Neural crest cell (in vitro differentiated cells): ENCODE measurements around the gene STAB2. TPM values are rescaled to one million over a fixed set of nuclear protein-coding genes. Genes with fewer than 3 reads are reported as not detected.

ENCODE experiments used
- DNase-seq: peaks from one replicate; pipeline ENCODE4 v3.0.0; 2021; ENCODE audit warnings: low read depth, mixed read lengths, low spot score
- H3K27ac Mint-ChIP-seq: one replicate; pipeline ENCODE4 v1.8.0; 2021; ENCODE audit warnings: mild to moderate bottlenecking, mixed read lengths; ENCODE audit not compliant: unreplicated experiment
- H3K27me3 Mint-ChIP-seq: 2 replicates; pipeline ENCODE4 v1.8.0; 2021; ENCODE audit warnings: low read depth, mild to moderate bottlenecking, mixed read lengths
- H3K36me3 Mint-ChIP-seq: 2 replicates; pipeline ENCODE4 v1.8.0; 2021; ENCODE audit warnings: low read depth, mild to moderate bottlenecking, mixed read lengths
- H3K4me1 Mint-ChIP-seq: 2 replicates; pipeline ENCODE4 v1.8.0; 2021; ENCODE audit warnings: mixed read lengths
- H3K4me3 Mint-ChIP-seq: one replicate; pipeline ENCODE4 v1.8.0; 2021; ENCODE audit warnings: mild to moderate bottlenecking, mixed read lengths
- H3K9me3 Mint-ChIP-seq: 2 replicates; pipeline ENCODE4 v1.8.0; 2021; ENCODE audit warnings: mixed read lengths
- CTCF ChIP-seq: fragments of 200-600 bp; sonication (generic); conservative IDR thresholded peaks from 2 replicates; pipeline ENCODE4 v1.5.0; 2021; ENCODE audit warnings: antibody characterized with exemption, mild to moderate bottlenecking
- total RNA-seq: library from RNA; stranded (reverse); gene quantifications from 2 replicates; pipeline ENCODE4 v1.2.1, GENCODE V29; 2021

The STAB2 gene
- total RNA-seq, 1 donor from 2014 or later = not detected

- H3K4me1 Mint-ChIP-seq = no peaks in the 10 kb centered on the region
- H3K9me3 Mint-ChIP-seq = no peaks in the 10 kb centered on the region
- no peaks in the 10 kb centered on the region for H3K27me3 Mint-ChIP-seq
Observed at GRCh38 chr12:103627189-103627855, 40.2 kb downstream of the STAB2 start.

GRCh38 chr12:103632554-103633216 is 45.6 kb downstream of the STAB2 start:
- DNase-seq = peak; percentile 82
- no peaks in the 10 kb centered on the region for H3K4me1 Mint-ChIP-seq
- no peaks in the 10 kb centered on the region for H3K36me3 Mint-ChIP-seq
- no peaks in the 10 kb centered on the region for H3K27me3 Mint-ChIP-seq
- TF ChIP-seq CTCF = peak; percentile 81
- H3K9me3 Mint-ChIP-seq = no peaks in the 10 kb centered on the region
- H3K27ac Mint-ChIP-seq = no peak overlapping the region
- no peak overlapping the region for H3K4me3 Mint-ChIP-seq

More at GRCh38 chr12:103627189-103627855, 40.2 kb downstream of the STAB2 start:
- DNase-seq = no peak
- no peaks in the 10 kb centered on the region for H3K36me3 Mint-ChIP-seq
- H3K4me3 Mint-ChIP-seq = no peak overlapping the region
- no peak for TF ChIP-seq CTCF
- H3K27ac Mint-ChIP-seq = no peak overlapping the region

GRCh38 chr12:103634732-103635131 is 47.7 kb downstream of the STAB2 start:
- no peak for DNase-seq
- no peak overlapping the region for H3K4me3 Mint-ChIP-seq
- H3K27me3 Mint-ChIP-seq = no peaks in the 10 kb centered on the region
- TF ChIP-seq CTCF = no peak
- H3K4me1 Mint-ChIP-seq = no peaks in the 10 kb centered on the region
- no peaks in the 10 kb centered on the region for H3K36me3 Mint-ChIP-seq
- H3K9me3 Mint-ChIP-seq = no peaks in the 10 kb centered on the region
- H3K27ac Mint-ChIP-seq = no peak overlapping the region

GRCh38 chr12:103635419-103635818 is 48.3 kb downstream of the STAB2 start:
- Mint-ChIP-seq H3K9me3 (peaks cover 1% of the 10 kb centered on the region), H3K4me3 (no peak overlapping the region), H3K36me3 (no peaks in the 10 kb centered on the region), H3K27me3 (no peaks in the 10 kb centered on the region), H3K27ac (no peak overlapping the region), H3K4me1 (no peaks in the 10 kb centered on the region)
- no peak for DNase-seq
- TF ChIP-seq CTCF = no peak

- peaks cover 3% of the 10 kb centered on the region for H3K9me3 Mint-ChIP-seq
Observed at GRCh38 chr12:103637021-103637420, 49.9 kb downstream of the STAB2 start.

More at GRCh38 chr12:103637021-103637420, 49.9 kb downstream of the STAB2 start:
- H3K4me1 Mint-ChIP-seq = no peaks in the 10 kb centered on the region
- H3K27me3 Mint-ChIP-seq = no peaks in the 10 kb centered on the region
- H3K36me3 Mint-ChIP-seq = no peaks in the 10 kb centered on the region
- no peak overlapping the region for H3K4me3 Mint-ChIP-seq
- no peak overlapping the region for H3K27ac Mint-ChIP-seq
- no peak for TF ChIP-seq CTCF
- no peak for DNase-seq
